Measurements from ENCODE around the gene IGBP1. TPM values are rescaled to one million over a fixed set of nuclear protein-coding genes. Genes with fewer than 3 reads are reported as not detected.
"Not testable (repeated sequence)": the region's sequence is repeated elsewhere in the genome, so short reads cannot be mapped to it uniquely, and the experiment has no call there.

The IGBP1 gene
- total and polyA plus RNA-seq, 4 experiments from 2014 or later = 56.3 to 66.2 (median 60.8) TPM

- Mint-ChIP-seq H3K27ac (no peak overlapping the region), H3K9me3 (peaks cover 0 to 4% (median 1%) of the 10 kb centered on the region in 8 donors), H3K36me3 (no peaks in the 10 kb centered on the region), H3K4me3 (no peak overlapping the region), H3K27me3 (peaks cover 2 to 5% of the 10 kb centered on the region in 2 donors), H3K4me1 (no peaks in the 10 kb centered on the region)
- Histone ChIP-seq H3K36me3 (ENCODE audit: insufficient read depth, low read length) (no peaks in the 10 kb centered on the region), H3K27me3 (ENCODE audit: insufficient read depth, low read length) (no peaks in the 10 kb centered on the region), H3K9me3 (ENCODE audit: control insufficient read depth in 1 of 2, low read length in 2 of 2) (no peaks in the 10 kb centered on the region), H3K27ac (ENCODE audit: low read depth, low read length) (no peak overlapping the region), H3K4me3 (ENCODE audit: low read length in 2 of 2) (no peak overlapping the region), H3K4me1 (ENCODE audit: insufficient read depth, low read length) (no peaks in the 10 kb centered on the region)
- no peak for DNase-seq
- ChIA-PET POLR2A (ENCODE audit: partially characterized antibody) (no interaction called here), CTCF (ENCODE audit: partially characterized antibody) (interaction anchor here (0.9 to 3.5 kb wide), 4 partner anchors 8 to 1273 kb away, joined by 3 to 17 read pairs (median 6); partner anchors contain the start of gene IGBP1)
- intact Hi-C loops (cut with micrococcal nuclease) = loop anchor here (2.0 to 5.0 kb wide), 2 partner anchors 557 to 1269 kb away; partner anchors contain the start of gene EFNB1
Observed at GRCh38 chrX:70096052-70096451, 37.2 kb upstream of the IGBP1 start.

GRCh38 chrX:70105229-70105628 is 28.0 kb upstream of the IGBP1 start:
- Histone ChIP-seq H3K27ac (ENCODE audit: low read depth, low read length) (no peak overlapping the region), H3K4me1 (ENCODE audit: insufficient read depth, low read length) (no peaks in the 10 kb centered on the region), H3K36me3 (ENCODE audit: insufficient read depth, low read length) (no peaks in the 10 kb centered on the region), H3K9me3 (ENCODE audit: control insufficient read depth in 1 of 2, low read length in 2 of 2) (no peaks in the 10 kb centered on the region), H3K27me3 (ENCODE audit: insufficient read depth, low read length) (no peaks in the 10 kb centered on the region), H3K4me3 (ENCODE audit: low read length in 2 of 2) (no peak overlapping the region)
- Mint-ChIP-seq H3K4me1 (no peaks in the 10 kb centered on the region), H3K36me3 (no peaks in the 10 kb centered on the region), H3K4me3 (no peak overlapping the region), H3K9me3 (peaks cover 0 to under 1% (median 0%) of the 10 kb centered on the region in 8 donors), H3K27me3 (no peaks in the 10 kb centered on the region), H3K27ac (no peak overlapping the region)
- no peak for DNase-seq
- ChIA-PET POLR2A (ENCODE audit: partially characterized antibody) (no interaction called here), CTCF (ENCODE audit: partially characterized antibody) (no interaction called here)
- intact Hi-C loops (cut with micrococcal nuclease) = no loop called here

GRCh38 chrX:70111436-70112026 is 21.7 kb upstream of the IGBP1 start:
- H3K27me3 Mint-ChIP-seq; H3K4me3 Mint-ChIP-seq; H3K4me3 ChIP-seq (ENCODE audit: low read length in 2 of 2); H3K27ac Mint-ChIP-seq; CTCF ChIA-PET (ENCODE audit: partially characterized antibody); H3K4me1 Mint-ChIP-seq; H3K36me3 Mint-ChIP-seq; H3K4me1 ChIP-seq (ENCODE audit: insufficient read depth, low read length); intact Hi-C loops (cut with micrococcal nuclease); H3K9me3 ChIP-seq (ENCODE audit: control insufficient read depth in 1 of 2, low read length in 2 of 2); H3K27ac ChIP-seq (ENCODE audit: low read depth, low read length); H3K27me3 ChIP-seq (ENCODE audit: insufficient read depth, low read length); DNase-seq; H3K36me3 ChIP-seq (ENCODE audit: insufficient read depth, low read length); POLR2A ChIA-PET (ENCODE audit: partially characterized antibody): not testable (repeated sequence)
- H3K9me3 Mint-ChIP-seq = peaks cover 0 to 22% (median 17%) of the 10 kb centered on the region in 8 donors

GRCh38 chrX:70117738-70118137 is 15.5 kb upstream of the IGBP1 start:
- CTCF ChIA-PET (ENCODE audit: partially characterized antibody) = no interaction called here
- Mint-ChIP-seq H3K4me1 (no peaks in the 10 kb centered on the region), H3K36me3 (no peaks in the 10 kb centered on the region), H3K27me3 (no peaks in the 10 kb centered on the region), H3K4me3 (no peak overlapping the region), H3K9me3 (peaks cover 0 to 5% (median 4%) of the 10 kb centered on the region in 8 donors), H3K27ac (no peak overlapping the region)
- no peak for DNase-seq
- POLR2A ChIA-PET (ENCODE audit: partially characterized antibody) = no interaction called here
- H3K4me3 ChIP-seq (ENCODE audit: low read length in 2 of 2) = no peak overlapping the region
- no peak overlapping the region for H3K27ac ChIP-seq (ENCODE audit: low read depth, low read length)
- intact Hi-C loops (cut with micrococcal nuclease) = no loop called here
- no peaks in the 10 kb centered on the region for H3K9me3 ChIP-seq (ENCODE audit: control insufficient read depth in 1 of 2, low read length in 2 of 2)
- no peaks in the 10 kb centered on the region for H3K4me1 ChIP-seq (ENCODE audit: insufficient read depth, low read length)
- H3K27me3 ChIP-seq (ENCODE audit: insufficient read depth, low read length) = no peaks in the 10 kb centered on the region
- H3K36me3 ChIP-seq (ENCODE audit: insufficient read depth, low read length) = no peaks in the 10 kb centered on the region

GRCh38 chrX:70123014-70123413 is 10.2 kb upstream of the IGBP1 start:
- H3K27ac ChIP-seq (ENCODE audit: low read depth, low read length); DNase-seq; intact Hi-C loops (cut with micrococcal nuclease); CTCF ChIA-PET (ENCODE audit: partially characterized antibody); H3K27me3 ChIP-seq (ENCODE audit: insufficient read depth, low read length); POLR2A ChIA-PET (ENCODE audit: partially characterized antibody); H3K4me1 ChIP-seq (ENCODE audit: insufficient read depth, low read length); H3K36me3 ChIP-seq (ENCODE audit: insufficient read depth, low read length); H3K9me3 ChIP-seq (ENCODE audit: control insufficient read depth in 1 of 2, low read length in 2 of 2); H3K27ac Mint-ChIP-seq; H3K36me3 Mint-ChIP-seq; H3K27me3 Mint-ChIP-seq; H3K9me3 Mint-ChIP-seq; H3K4me3 Mint-ChIP-seq; H3K4me3 ChIP-seq (ENCODE audit: low read length in 2 of 2); H3K4me1 Mint-ChIP-seq: not testable (repeated sequence)

GRCh38 chrX:70124678-70125077 is 8.6 kb upstream of the IGBP1 start:
- POLR2A ChIA-PET (ENCODE audit: partially characterized antibody) = no interaction called here
- H3K4me1 ChIP-seq (ENCODE audit: insufficient read depth, low read length) = no peaks in the 10 kb centered on the region
- Mint-ChIP-seq H3K36me3 (no peaks in the 10 kb centered on the region), H3K9me3 (no peaks in the 10 kb centered on the region), H3K4me3 (no peak overlapping the region), H3K27ac (no peak overlapping the region), H3K27me3 (no peaks in the 10 kb centered on the region), H3K4me1 (peaks cover 0 to 2% (median 0%) of the 10 kb centered on the region in 4 donors)
- no peaks in the 10 kb centered on the region for H3K9me3 ChIP-seq (ENCODE audit: control insufficient read depth in 1 of 2, low read length in 2 of 2)
- DNase-seq = no peak
- no peak overlapping the region for H3K27ac ChIP-seq (ENCODE audit: low read depth, low read length)
- H3K4me3 ChIP-seq (ENCODE audit: low read length in 2 of 2) = no peak overlapping the region
- no peaks in the 10 kb centered on the region for H3K27me3 ChIP-seq (ENCODE audit: insufficient read depth, low read length)
- CTCF ChIA-PET (ENCODE audit: partially characterized antibody) = no interaction called here
- intact Hi-C loops (cut with micrococcal nuclease) = no loop called here
- H3K36me3 ChIP-seq (ENCODE audit: insufficient read depth, low read length) = no peaks in the 10 kb centered on the region

- H3K36me3 Mint-ChIP-seq = peaks cover 0 to 2% of the 10 kb centered on the region in 2 donors
- H3K27me3 Mint-ChIP-seq = no peaks in the 10 kb centered on the region
- no peaks in the 10 kb centered on the region for H3K36me3 ChIP-seq (ENCODE audit: insufficient read depth, low read length)
- peaks cover 0 to 6% (median 4%) of the 10 kb centered on the region in 4 donors for H3K4me1 Mint-ChIP-seq
- no peak overlapping the region for H3K4me3 ChIP-seq (ENCODE audit: low read length in 2 of 2)
- peaks cover 12% of the 10 kb centered on the region for H3K4me1 ChIP-seq (ENCODE audit: insufficient read depth, low read length)
- ChIA-PET POLR2A (ENCODE audit: partially characterized antibody) (no interaction called here), CTCF (ENCODE audit: partially characterized antibody) (no interaction called here)
- no peak overlapping the region for H3K27ac Mint-ChIP-seq
- H3K9me3 ChIP-seq (ENCODE audit: control insufficient read depth in 1 of 2, low read length in 2 of 2) = no peaks in the 10 kb centered on the region
- H3K9me3 Mint-ChIP-seq = no peaks in the 10 kb centered on the region
- no peaks in the 10 kb centered on the region for H3K27me3 ChIP-seq (ENCODE audit: insufficient read depth, low read length)
- DNase-seq = no peak
- H3K27ac ChIP-seq (ENCODE audit: low read depth, low read length) = no peak overlapping the region
- no peak overlapping the region for H3K4me3 Mint-ChIP-seq
- intact Hi-C loops (cut with micrococcal nuclease) = no loop called here
Observed at GRCh38 chrX:70128071-70128470, 5.2 kb upstream of the IGBP1 start.

Data from CD4-positive, alpha-beta memory T cell (primary cell).